GM12878 (cell line): ENCODE results near the gene BATF3. TPM values are rescaled to one million over a fixed set of nuclear protein-coding genes. Genes with fewer than 3 reads are reported as not detected.

Experiments used
- ATAC-seq: fragments of 200-7000 bp; cut with Tn5 transposase; 3 replicates; pipeline ENCODE4 v1.9.1; 2020; ENCODE audit warnings: mild to moderate bottlenecking, moderate library complexity
- BruUV-seq: library from RNA; stranded (reverse); fragments of 400-500 nt; replicated peaks from 2 replicates; lab custom pipeline; 2021; lab: Mats Ljungman, UMichigan
- CTCF ChIA-PET: fragments of 300-600 bp; sonication (Branson Sonifier 250); formaldehyde crosslinking; extraction: SDS; loops from one replicate; lab custom pipeline; 2021; ENCODE audit warnings: inconsistent platforms; lab: Yijun Ruan, JAX
- POLR2A ChIA-PET: fragments of 350-600 bp; formaldehyde crosslinking; extraction: SDS; loops from one replicate; lab custom pipeline; 2021; ENCODE audit warnings: inconsistent platforms; lab: Charles Lee
- RAD21 ChIA-PET: fragments of 300-600 bp; sonication (Branson Sonifier 250); formaldehyde crosslinking; loops from one replicate; lab custom pipeline; 2023; ENCODE audit warnings: antibody characterized with exemption; ENCODE audit not compliant: unreplicated experiment; lab: Charles Lee
- SMC1A ChIA-PET: fragments of 300-600 bp; sonication (Branson Sonifier 250); formaldehyde crosslinking; loops from one replicate; lab custom pipeline; 2023; ENCODE audit not compliant: unreplicated experiment, uncharacterized antibody; lab: Charles Lee
- DNase-seq: peaks from one replicate; pipeline ENCODE4 v3.0.0-alpha.2; 2011; ENCODE audit warnings: low read depth, low spot score
- FAIRE-seq: peaks from 3 replicates; lab custom pipeline; 2011; peaks lifted over from hg19 to GRCh38; lab: Jason Lieb, UNC
- H2AFZ ChIP-seq: 2 replicates; pipeline ENCODE4 v1.6.0; 2011; ENCODE audit warnings: low read depth, low read length, control low read depth; ENCODE audit not compliant: control insufficient read depth
- H3K27ac ChIP-seq: 2 replicates; pipeline ENCODE4 v1.5.1; 2011; ENCODE audit warnings: control low read depth; ENCODE audit not compliant: control insufficient read depth, insufficient read depth
- H3K27me3 ChIP-seq, 2 experiments: replicated peaks in 1 of 2; 2 replicates each; pipeline versions ENCODE4 v1.6.0 to v1.6.1; 2011; ENCODE audit warnings: low read length in 1 of 2; ENCODE audit not compliant: control insufficient read depth in 2 of 2, insufficient read depth in 2 of 2
- H3K36me3 ChIP-seq, 2 experiments: 2 replicates each; pipeline ENCODE4 v1.5.1; 2011; ENCODE audit warnings: low read length in 1 of 2; ENCODE audit not compliant: control insufficient read depth in 2 of 2, insufficient read depth in 2 of 2
- H3K4me1 ChIP-seq: 2 replicates; pipeline ENCODE4 v1.6.1; 2011; ENCODE audit warnings: mild to moderate bottlenecking, low read length, moderate library complexity, mixed read lengths; ENCODE audit not compliant: control insufficient read depth, insufficient read depth
- H3K4me2 ChIP-seq: 2 replicates; pipeline ENCODE4 v1.6.0; 2011; ENCODE audit warnings: control low read depth; ENCODE audit not compliant: control insufficient read depth, insufficient read depth
- H3K4me3 ChIP-seq: fragments of 200-600 bp; sonication (generic); 2 replicates; pipeline ENCODE4 v1.5.1; 2016
- H3K79me2 ChIP-seq: 2 replicates; pipeline ENCODE4 v1.6.0; 2011; ENCODE audit warnings: low read length; ENCODE audit not compliant: control insufficient read depth, insufficient read depth
- H3K9ac ChIP-seq: 2 replicates; pipeline ENCODE4 v1.8.0; 2011; ENCODE audit warnings: low read length, control low read depth, mixed read lengths; ENCODE audit not compliant: control insufficient read depth, insufficient read depth
- H3K9me3 ChIP-seq: replicated peaks from 3 replicates; pipeline ENCODE4 v1.5.1; 2011; ENCODE audit warnings: mild to moderate bottlenecking, low read length; ENCODE audit not compliant: control insufficient read depth, insufficient read depth
- H4K20me1 ChIP-seq: 2 replicates; pipeline ENCODE4 v1.6.0; 2011; ENCODE audit not compliant: control insufficient read depth, insufficient read depth
- CUX1 ChIP-seq: IDR thresholded peaks from 2 replicates; pipeline ENCODE4 v1.6.1; 2012; ENCODE audit warnings: improper control_type of control experiment, low read depth, low read length; ENCODE audit not compliant: insufficient replicate concordance
- EED ChIP-seq: sonication (generic); IDR thresholded peaks from 2 replicates; pipeline ENCODE4 v1.6.1; 2016; ENCODE audit warnings: antibody characterized with exemption, low read depth
- EP300 ChIP-seq, 2 experiments: fragments of 150-350 bp in 1 of 2; IDR thresholded peaks; 2 replicates each; pipeline ENCODE4 v1.6.1; 2011 to 2012; ENCODE audit warnings: low read depth in 2 of 2, low read length in 2 of 2, borderline replicate concordance in 1 of 2, improper control_type of control experiment in 1 of 2, inconsistent platforms in 1 of 2; ENCODE audit not compliant: control insufficient read depth in 1 of 2
- POLR2AphosphoS5 ChIP-seq: IDR thresholded peaks from 2 replicates; pipeline ENCODE4 v1.6.1; 2011; ENCODE audit warnings: mild to moderate bottlenecking, low read length, inconsistent platforms
- REST ChIP-seq: IDR thresholded peaks from 2 replicates; pipeline ENCODE4 v1.6.1; 2012; ENCODE audit warnings: mild to moderate bottlenecking, low read depth, low read length
- USF2 ChIP-seq: IDR thresholded peaks from 2 replicates; pipeline ENCODE4 v1.6.1; 2011; ENCODE audit warnings: low read depth, low read length, improper control_type of control experiment, borderline replicate concordance
- ZNF274 ChIP-seq: IDR thresholded peaks from one replicate; pipeline ENCODE4 v1.8.0; 2011; ENCODE audit not compliant: insufficient read length, insufficient read depth
- ZNF592 ChIP-seq: fragments of 450-650 bp; IDR thresholded peaks from 2 replicates; pipeline ENCODE4 v1.6.1; 2017; ENCODE audit warnings: mild to moderate bottlenecking, moderate library complexity
- WGBS: methylation state at CpG from one replicate; pipeline ENCODE4 v1.1.6; 2016; ENCODE audit warnings: low lambda C conversion rate; ENCODE audit not compliant: insufficient replicate concordance, insufficient coverage; ENCODE audit errors: missing lambda C conversion rate; 5-methylcytosine and 5-hydroxymethylcytosine counted together
- in situ Hi-C: fragments of 300-500 bp; cut with MboI; formaldehyde crosslinking; loops from 9 replicates; pipeline ENCODE4 v1.14.3; 2018; ENCODE audit warnings: mixed read lengths
- intact Hi-C: fragments of 100-400 bp; cut with micrococcal nuclease; formaldehyde crosslinking; loops from one replicate; pipeline ENCODE4 v1.14.2; 2022; ENCODE audit not compliant: unreplicated experiment
- polyA plus RNA-seq, 11 experiments: library from polyadenylated mRNA; depleted of rRNA in 4 of 11; unstranded in 6 of 11; stranded (reverse) in 5 of 11; fragments of >200 nt; fragmentation: Nextera tagmentation in 4 of 11; fragmentation: Illumina TruSeq in 1 of 11; extraction: Ambion mirVana in 4 of 11; extraction: Trizol in 1 of 11; gene quantifications; 1 replicate in 1 of 11; 2 replicates in 10 of 11; pipeline versions ENCODE4 v1.2.1 to v1.2.3, GENCODE V29; 2011 to 2016; ENCODE audit warnings: inconsistent platforms in 2 of 11, missing spikeins in 2 of 11, low read depth in 1 of 11
- total RNA-seq, 4 experiments: library from RNA; depleted of rRNA in 3 of 4; stranded (reverse); fragments of >200 nt in 3 of 4; fragmentation: Illumina TruSeq in 1 of 4; extraction: Trizol in 1 of 4; gene quantifications; 2 replicates each; pipeline versions ENCODE4 v1.2.1 to v1.2.3, GENCODE V29; 2013 to 2021

BATF3 gene
- total and polyA plus RNA-seq, 10 of the 15 experiments (the other 5 are each of a cell fraction or from before 2014, with no cell fraction given): 11.1 to 56.8 (median 30.8) TPM

GRCh38 chr1:212716161-212716560, 16.5 kb upstream of the BATF3 start:
- no TSS peak for BruUV-seq
- WGBS: 36% methylated on average over 1 of the region's 1 CpG
- no peak for FAIRE-seq
- TF ChIP-seq EED: no peak
- no peak for TF ChIP-seq CUX1
- TF ChIP-seq POLR2AphosphoS5: no peak
- no peak for TF ChIP-seq ZNF592
- no peak for TF ChIP-seq USF2
- TF ChIP-seq REST: no peak
- TF ChIP-seq EP300 (IDR thresholded peaks at IDR 0.05; ENCODE audit: borderline replicate concordance in 1 of 2, control insufficient read depth in 1 of 2, low read depth in 2 of 2, low read length in 2 of 2): no peak
- no peak for TF ChIP-seq ZNF274

More at GRCh38 chr1:212716161-212716560, 16.5 kb upstream of the BATF3 start:
- Histone ChIP-seq H3K9ac (no peak overlapping the region), H3K27ac (no peak overlapping the region), H3K9me3 (no peaks in the 10 kb centered on the region), H3K79me2 (no peaks in the 10 kb centered on the region), H3K36me3 (no peaks in the 10 kb centered on the region), H3K4me2 (no peak overlapping the region), H4K20me1 (no peaks in the 10 kb centered on the region), H3K27me3 (no peaks in the 10 kb centered on the region), H3K4me1 (no peaks in the 10 kb centered on the region), H2AFZ (no peak overlapping the region), H3K4me3 (no peak overlapping the region)
- intact Hi-C loops: no loop called here
- ATAC-seq (no peak), DNase-seq (no peak)
- ChIA-PET CTCF (interaction anchor here (0.6 to 1.7 kb wide), 5 partner anchors 10 to 260 kb away, joined by 3 to 5 read pairs (median 5); no protein-coding TSS in a partner anchor), SMC1A (interaction anchor here (1.1 kb wide), 1 partner anchor 69 kb away, joined by 3 read pairs; no protein-coding TSS in a partner anchor), POLR2A (no interaction called here), RAD21 (no interaction called here)
- in situ Hi-C loops: no loop called here
